RWPE2 (cell line): ENCODE data around the gene RNU1-1.
A peak's percentile ranks its signal among the peaks of the same experiment; 100 is the strongest.
"Not testable (repeated sequence)": the region's sequence is repeated elsewhere in the genome, so short reads cannot be mapped to it uniquely, and the experiment has no call there.

ENCODE experiments used
- ATAC-seq: fragments of 200-7000 bp; cut with Tn5 transposase; 3 replicates; pipeline ENCODE4 v1.9.1; 2021; ENCODE audit warnings: low read depth
- DNase-seq: peaks from one replicate; pipeline ENCODE4 v3.0.0-alpha.2; 2020; ENCODE audit warnings: low spot score
- H3K27ac ChIP-seq: fragments of 450-650 bp; 2 replicates; pipeline ENCODE4 v1.5.1; 2017; ENCODE audit warnings: mild to moderate bottlenecking; ENCODE audit not compliant: poor library complexity, severe bottlenecking
- H3K27me3 ChIP-seq: fragments of 250-450 bp; sonication (Bioruptor Pico); 2 replicates; pipeline ENCODE4 v1.5.1; 2021; ENCODE audit warnings: mild to moderate bottlenecking, moderate library complexity; ENCODE audit not compliant: insufficient read depth, poor library complexity, severe bottlenecking
- H3K36me3 ChIP-seq: fragments of 250-450 bp; sonication (Bioruptor Pico); 2 replicates; pipeline ENCODE4 v1.5.1; 2020; ENCODE audit warnings: low read depth, mild to moderate bottlenecking, moderate library complexity
- H3K4me1 ChIP-seq: fragments of 250-450 bp; sonication (Bioruptor Pico); 2 replicates; pipeline ENCODE4 v1.5.1; 2021; ENCODE audit warnings: mild to moderate bottlenecking, moderate library complexity; ENCODE audit not compliant: insufficient read depth, poor library complexity, severe bottlenecking
- H3K4me3 ChIP-seq: fragments of 250-450 bp; sonication (Bioruptor Pico); 2 replicates; pipeline ENCODE4 v1.5.1; 2021; ENCODE audit warnings: mild to moderate bottlenecking, moderate library complexity; ENCODE audit not compliant: severe bottlenecking
- H3K9me3 ChIP-seq: fragments of 250-450 bp; sonication (Bioruptor Pico); 2 replicates; pipeline ENCODE4 v1.5.1; 2021; ENCODE audit warnings: mild to moderate bottlenecking, moderate library complexity; ENCODE audit not compliant: severe bottlenecking

Gene RNU1-1

DNA sequence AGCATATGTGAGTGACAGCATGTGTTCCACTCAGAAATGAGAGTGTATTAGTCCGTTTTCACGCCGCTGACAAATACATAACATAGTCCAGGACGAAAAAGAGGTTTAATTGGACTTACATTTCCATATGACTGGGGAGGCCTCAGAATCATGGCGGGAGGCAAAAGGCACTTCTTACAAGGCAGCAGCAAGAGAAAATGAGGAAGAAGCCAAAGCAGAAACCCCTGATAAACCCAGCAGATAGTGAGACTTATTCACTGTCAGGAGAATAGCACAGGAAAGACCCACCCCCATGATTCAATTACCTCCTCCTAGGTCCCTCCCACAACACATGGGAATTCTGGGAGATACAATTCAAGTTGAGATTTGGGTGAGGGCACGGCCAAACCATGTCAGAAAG is 23.4 kb upstream of the RNU1-1 start:
- not testable (repeated sequence) for H3K36me3 ChIP-seq, H3K27ac ChIP-seq, H3K9me3 ChIP-seq, H3K27me3 ChIP-seq, DNase-seq, H3K4me1 ChIP-seq, H3K4me3 ChIP-seq, ATAC-seq

DNA sequence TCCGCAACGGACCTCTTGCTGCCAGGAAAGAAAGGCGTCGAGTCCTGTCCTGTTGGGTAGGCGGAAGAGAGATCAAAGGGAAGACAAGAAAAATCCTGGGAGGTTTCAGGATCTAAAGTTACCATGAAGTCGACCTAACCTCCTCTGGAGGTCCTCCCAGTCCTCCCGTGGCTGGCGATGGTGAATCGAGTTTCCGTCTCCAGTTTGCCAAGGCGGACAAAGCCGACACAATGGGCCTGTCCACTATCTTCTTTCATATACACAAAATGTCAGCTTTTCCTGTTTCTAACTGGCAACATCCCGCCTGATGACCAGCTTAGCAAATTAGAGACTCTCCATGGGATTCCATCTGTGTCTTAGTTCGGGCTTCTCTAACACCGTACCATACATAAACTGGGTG is 22.7 kb upstream of the RNU1-1 start:
- H3K27ac ChIP-seq = not testable (repeated sequence)

DNA sequence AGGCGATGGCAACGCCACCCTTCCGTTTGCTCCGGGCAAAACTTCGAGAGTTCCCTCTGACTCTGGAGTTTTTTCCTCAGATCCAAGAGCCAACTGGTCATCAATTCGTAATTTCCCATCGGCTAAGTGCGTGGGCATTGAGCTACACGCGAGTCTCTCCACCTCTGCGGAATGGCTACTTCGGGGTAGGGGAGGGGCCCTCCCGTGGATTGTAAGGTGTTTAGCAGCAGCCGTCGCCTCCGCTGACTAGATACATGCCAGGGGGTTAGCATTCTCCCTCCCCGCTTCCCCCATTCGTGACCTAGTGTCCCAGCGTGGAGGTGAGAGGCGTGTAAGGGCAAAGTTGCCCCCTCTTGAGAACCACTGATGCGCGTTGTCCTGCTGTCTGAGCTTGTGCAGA is 21.8 kb upstream of the RNU1-1 start:
- H3K27ac ChIP-seq, H3K4me1 ChIP-seq, H3K27me3 ChIP-seq, DNase-seq, H3K4me3 ChIP-seq, H3K9me3 ChIP-seq, H3K36me3 ChIP-seq, ATAC-seq: not testable (repeated sequence)

More for the DNA sequence above, 22.7 kb upstream of the RNU1-1 start:
- DNase-seq, H3K36me3 ChIP-seq, H3K27me3 ChIP-seq, H3K9me3 ChIP-seq, H3K4me1 ChIP-seq, ATAC-seq, H3K4me3 ChIP-seq: not testable (repeated sequence)

DNA sequence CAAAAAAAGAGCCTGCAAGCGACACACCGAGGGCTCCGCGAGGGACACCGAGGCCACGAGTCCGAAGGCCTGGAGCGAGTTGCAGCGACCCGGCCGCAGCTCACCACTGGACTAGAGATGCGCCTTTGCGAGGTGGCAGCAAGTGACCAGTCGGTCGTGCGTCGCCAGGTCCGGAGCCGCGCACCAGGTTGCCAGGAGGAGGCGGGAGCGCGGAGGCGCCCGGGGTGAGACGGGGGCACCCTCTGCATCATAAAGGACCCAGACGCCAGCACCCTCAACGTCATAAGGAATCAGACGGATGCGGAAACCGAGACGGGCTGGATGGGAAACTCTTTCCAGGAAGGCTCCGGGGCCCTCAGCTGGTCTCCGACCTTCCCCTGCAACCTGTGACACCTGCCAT is 21.4 kb upstream of the RNU1-1 start:
- ATAC-seq, H3K27ac ChIP-seq, DNase-seq, H3K4me1 ChIP-seq, H3K36me3 ChIP-seq, H3K27me3 ChIP-seq, H3K9me3 ChIP-seq: not testable (repeated sequence)
- peak overlapping the region; percentile 21 for H3K4me3 ChIP-seq

DNA sequence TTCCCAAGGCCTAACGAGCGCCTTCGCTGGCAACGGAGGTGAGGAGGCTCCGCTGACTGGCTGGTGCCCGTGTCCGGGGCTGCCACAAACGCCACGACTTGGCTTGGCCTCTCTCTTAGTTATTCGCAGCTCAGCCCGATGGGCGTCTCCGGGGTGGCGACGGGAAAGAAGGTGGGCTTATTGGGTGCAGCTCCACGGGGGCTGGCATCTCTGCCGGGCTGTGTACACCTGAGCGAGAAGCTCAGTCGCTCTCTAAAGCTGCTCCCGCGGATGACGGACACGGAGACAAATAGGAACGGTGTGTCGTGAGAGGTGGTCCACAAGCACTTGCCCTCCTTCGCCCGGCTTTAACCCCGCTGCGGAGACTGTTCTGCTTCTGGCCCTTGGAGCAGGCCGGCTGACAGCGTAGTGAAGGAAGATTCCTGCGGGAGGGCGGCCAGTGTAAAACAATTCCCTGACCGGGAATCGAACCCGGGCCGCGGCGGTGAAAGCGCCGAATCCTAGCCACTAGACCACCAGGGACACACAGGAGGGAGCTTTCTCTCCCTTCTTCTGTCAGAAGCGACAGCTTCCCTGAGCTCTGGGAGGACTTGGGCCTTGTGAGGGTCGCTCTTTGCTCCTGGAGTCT is 20.9 kb upstream of the RNU1-1 start:
- H3K4me1 ChIP-seq, H3K9me3 ChIP-seq, H3K27ac ChIP-seq, H3K36me3 ChIP-seq, H3K27me3 ChIP-seq, DNase-seq: not testable (repeated sequence)
- H3K4me3 ChIP-seq = peak overlapping the region; percentile 36
- peak; percentile 94 for ATAC-seq

DNA sequence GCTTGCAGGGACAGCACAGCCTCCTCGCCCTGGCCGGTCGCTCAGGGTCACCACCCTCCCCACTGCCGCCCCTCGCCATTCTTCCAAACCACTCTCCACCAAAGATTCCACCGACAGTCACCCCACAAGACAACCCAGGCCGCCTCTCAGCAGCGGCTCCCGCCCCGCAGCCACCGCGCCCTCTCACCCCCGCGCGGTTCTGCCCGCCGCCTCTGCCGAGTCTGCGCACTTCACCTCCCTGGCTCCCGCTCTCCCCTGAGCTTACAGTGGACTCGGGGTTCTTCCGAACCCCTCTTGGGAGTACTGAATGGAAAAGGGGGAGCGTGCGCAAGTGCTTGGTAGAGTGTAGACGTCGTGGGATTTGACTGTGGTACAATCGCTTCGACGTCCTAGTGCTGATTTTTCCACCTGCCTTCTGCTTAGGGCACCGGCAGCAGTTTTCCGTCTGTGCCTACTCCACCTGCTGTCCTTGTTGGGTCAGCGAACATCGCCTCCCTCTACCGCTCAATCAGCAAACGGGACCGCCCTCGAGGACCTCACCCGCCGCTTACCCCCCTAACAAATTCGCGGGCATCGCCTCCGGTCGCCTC is 20.2 kb upstream of the RNU1-1 start:
- H3K27me3 ChIP-seq, DNase-seq, H3K9me3 ChIP-seq, H3K27ac ChIP-seq, H3K4me1 ChIP-seq, H3K36me3 ChIP-seq, ATAC-seq: not testable (repeated sequence)
- peak overlapping the region; percentile 36 for H3K4me3 ChIP-seq

DNA sequence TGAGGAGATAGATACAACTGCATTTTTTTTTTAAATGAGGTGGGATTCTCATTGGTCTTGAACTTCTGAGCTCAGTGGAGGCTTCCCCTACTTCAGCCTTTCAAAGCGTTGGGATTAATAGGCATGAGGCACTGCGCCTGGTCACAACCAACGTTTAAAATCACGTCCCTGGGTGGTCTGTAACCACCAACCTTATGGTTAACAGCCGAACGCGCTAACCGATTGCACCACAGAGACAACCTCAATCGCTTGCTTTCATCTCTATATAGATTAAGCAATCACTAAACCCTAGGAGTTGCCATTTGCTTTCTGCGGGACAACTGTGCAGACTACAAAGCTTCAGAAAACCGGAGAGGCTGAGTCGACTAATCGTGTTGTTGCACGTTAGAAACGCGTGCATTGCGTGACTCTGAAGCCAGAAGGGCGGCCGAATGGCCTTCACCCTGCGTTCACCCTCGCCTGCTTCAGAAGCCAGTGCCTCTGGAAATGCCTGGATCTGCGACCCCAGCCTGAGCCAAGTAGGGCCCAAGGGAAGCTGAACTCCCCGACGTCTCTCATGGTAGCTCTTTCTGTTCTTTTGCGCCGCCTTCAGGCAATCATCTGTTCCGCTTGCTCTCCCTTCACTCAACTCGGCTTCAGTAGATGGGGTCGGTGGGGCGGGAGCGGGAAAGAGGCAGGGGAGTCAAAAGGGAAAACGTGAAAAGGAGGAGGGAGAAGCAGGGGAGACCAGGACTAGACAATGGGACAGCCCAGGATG is 18.3 kb upstream of the RNU1-1 start:
- H3K27ac ChIP-seq, H3K4me3 ChIP-seq, H3K27me3 ChIP-seq, ATAC-seq, DNase-seq, H3K4me1 ChIP-seq, H3K9me3 ChIP-seq, H3K36me3 ChIP-seq: not testable (repeated sequence)

DNA sequence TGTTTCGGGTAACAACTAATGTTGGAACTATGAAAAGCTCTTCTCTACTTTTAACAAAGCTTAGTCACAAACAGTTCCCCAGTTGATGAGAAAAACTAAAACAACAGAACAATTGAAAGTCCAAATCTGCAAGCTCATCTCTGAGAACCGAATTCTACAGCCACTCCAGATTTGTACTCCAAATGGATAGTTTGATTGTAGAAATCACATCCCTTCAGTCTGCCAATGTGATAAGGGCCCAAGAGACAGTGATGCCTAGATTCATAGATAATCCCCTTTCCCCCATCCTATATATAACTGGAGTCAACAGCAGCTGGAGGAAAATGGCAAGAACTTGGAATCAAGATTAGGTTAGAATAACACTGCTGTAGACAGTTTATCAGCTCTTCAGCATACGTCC is 14.3 kb upstream of the RNU1-1 start:
- not testable (repeated sequence) for ATAC-seq, H3K27ac ChIP-seq, H3K4me1 ChIP-seq, DNase-seq, H3K36me3 ChIP-seq, H3K4me3 ChIP-seq, H3K27me3 ChIP-seq, H3K9me3 ChIP-seq

DNA sequence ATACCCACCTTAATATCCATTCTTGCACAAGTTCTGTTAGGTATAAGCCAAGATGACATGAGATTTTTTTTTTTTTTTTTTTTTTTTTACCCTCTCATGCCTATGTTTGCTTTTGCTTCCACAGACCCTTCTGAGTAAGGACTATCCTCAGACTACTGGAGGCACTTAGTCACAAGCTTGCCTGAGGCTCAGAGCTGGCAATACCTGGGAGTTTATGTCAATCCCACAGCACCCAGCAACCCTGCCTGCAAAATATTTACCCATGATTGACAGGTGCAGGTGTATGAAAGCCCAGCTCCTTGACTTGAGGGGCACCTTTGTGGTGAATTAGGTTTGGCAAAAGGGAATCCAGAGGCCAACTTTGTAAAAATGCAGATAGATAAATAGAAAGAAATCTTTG is 11.7 kb upstream of the RNU1-1 start:
- not testable (repeated sequence) for H3K9me3 ChIP-seq, H3K4me3 ChIP-seq, DNase-seq, ATAC-seq, H3K4me1 ChIP-seq, H3K27ac ChIP-seq, H3K36me3 ChIP-seq, H3K27me3 ChIP-seq

DNA sequence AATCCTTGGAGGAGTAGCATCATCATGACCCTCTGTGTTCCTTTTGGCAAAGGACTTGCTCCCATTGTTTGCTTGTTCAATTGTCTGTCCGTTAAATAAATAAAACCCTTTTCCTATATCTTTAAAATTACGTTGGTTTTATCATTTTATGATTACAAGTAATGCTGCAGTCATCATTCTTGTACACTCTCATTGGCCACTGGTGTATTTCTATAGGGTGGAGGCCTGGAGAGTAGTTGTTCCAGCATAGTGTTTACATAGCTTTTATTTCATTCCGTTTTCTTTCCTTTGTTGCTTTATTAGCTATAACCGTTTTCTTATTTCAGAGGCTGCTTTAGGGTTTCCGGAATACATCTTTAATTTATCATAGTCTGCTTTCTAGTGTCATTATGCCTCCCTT is 7.6 kb upstream of the RNU1-1 start:
- H3K9me3 ChIP-seq, H3K4me1 ChIP-seq, DNase-seq, H3K36me3 ChIP-seq, ATAC-seq, H3K27ac ChIP-seq, H3K27me3 ChIP-seq, H3K4me3 ChIP-seq: not testable (repeated sequence)
